Endothelial cell of umbilical vein (primary cell): Measurements from ENCODE around the gene MS4A12. TPM values are rescaled to one million over a fixed set of nuclear protein-coding genes. Genes with fewer than 3 reads are reported as not detected.

Experiments used
- BruUV-seq: library from RNA; stranded (reverse); fragments of 400-500 nt; replicated peaks from 2 replicates; lab custom pipeline; 2021; lab: Mats Ljungman, UMichigan
- CTCF ChIA-PET: fragments of 300-600, 350-600 bp; sonication (Branson Sonifier 250); formaldehyde crosslinking; loops from one replicate; lab custom pipeline; 2021; ENCODE audit warnings: antibody characterized with exemption, inconsistent platforms; lab: Charles Lee
- POLR2A ChIA-PET: fragments of 300-600, 350-600 bp; sonication (Branson Sonifier 250); formaldehyde crosslinking; loops from one replicate; lab custom pipeline; 2021; ENCODE audit warnings: antibody characterized with exemption, inconsistent platforms; lab: Charles Lee
- DNase-seq: peaks from one replicate; pipeline ENCODE4 v3.0.0-alpha.2; 2011; ENCODE audit warnings: low read depth, low spot score
- FAIRE-seq: peaks from 2 replicates; lab custom pipeline; 2011; peaks lifted over from hg19 to GRCh38; lab: Jason Lieb, UNC
- H2AFZ ChIP-seq: 2 replicates; pipeline ENCODE4 v1.6.0; 2012; ENCODE audit warnings: low read depth, low read length, control low read depth, inconsistent platforms
- H3K27ac ChIP-seq: 2 replicates; pipeline ENCODE4 v1.5.1; 2011; ENCODE audit warnings: low read depth, mild to moderate bottlenecking, control low read depth, low read length, moderate library complexity; ENCODE audit not compliant: insufficient read depth
- H3K27me3 ChIP-seq, 2 experiments: 2 replicates each; pipeline versions ENCODE4 v1.6.0 to v1.6.1; 2011; ENCODE audit warnings: low read length in 2 of 2, mixed read lengths in 1 of 2; ENCODE audit not compliant: control insufficient read depth in 2 of 2, insufficient read depth in 2 of 2
- H3K36me3 ChIP-seq, 2 experiments: 2 replicates in 1 of 2; 3 replicates in 1 of 2; pipeline ENCODE4 v1.5.1; 2011; ENCODE audit warnings: low read length in 2 of 2, mild to moderate bottlenecking in 1 of 2, moderate library complexity in 1 of 2; ENCODE audit not compliant: control insufficient read depth in 2 of 2, insufficient read depth in 2 of 2; ENCODE audit errors: extremely low read depth in 1 of 2
- H3K4me1 ChIP-seq: 3 replicates; pipeline ENCODE4 v1.5.1; 2011; ENCODE audit warnings: mild to moderate bottlenecking, low read length; ENCODE audit not compliant: control insufficient read depth, insufficient read depth; ENCODE audit errors: extremely low read depth
- H3K4me2 ChIP-seq: 2 replicates; pipeline ENCODE4 v1.6.1; 2011; ENCODE audit warnings: low read length, control low read depth, mixed read lengths; ENCODE audit not compliant: insufficient read depth
- H3K4me3 ChIP-seq, 3 experiments: fragments of 200-600 bp in 1 of 3; sonication (generic), shearing (Covaris generic) in 1 of 3; replicated peaks in 1 of 3; 2 replicates each; pipeline ENCODE4 v1.5.1; 2011 to 2016; ENCODE audit warnings: control low read depth in 3 of 3, low read length in 3 of 3, mild to moderate bottlenecking in 2 of 3, inconsistent platforms in 1 of 3, low read depth in 1 of 3, moderate library complexity in 1 of 3; ENCODE audit not compliant: insufficient read depth in 1 of 3
- H3K79me2 ChIP-seq: 2 replicates; pipeline ENCODE4 v1.6.0; 2012; ENCODE audit warnings: low read length, inconsistent platforms; ENCODE audit not compliant: control insufficient read depth, insufficient read depth
- H3K9ac ChIP-seq: replicated peaks from 2 replicates; pipeline ENCODE3; 2011; ENCODE audit warnings: low read length, control low read depth; ENCODE audit not compliant: insufficient read depth; ENCODE audit errors: extremely low read depth
- H3K9me1 ChIP-seq: replicated peaks from 3 replicates; pipeline ENCODE4 v1.6.0; 2011; ENCODE audit warnings: mild to moderate bottlenecking, low read length; ENCODE audit not compliant: control insufficient read depth, insufficient read depth; ENCODE audit errors: extremely low read depth
- H3K9me3 ChIP-seq: replicated peaks from 2 replicates; pipeline ENCODE4 v1.5.1; 2012; ENCODE audit warnings: low read length, inconsistent platforms; ENCODE audit not compliant: control insufficient read depth, insufficient read depth
- H4K20me1 ChIP-seq: replicated peaks from 2 replicates; pipeline ENCODE3; 2011; ENCODE audit warnings: mild to moderate bottlenecking, low read length; ENCODE audit not compliant: control insufficient read depth, insufficient read depth; ENCODE audit errors: extremely low read depth
- EZH2 ChIP-seq: IDR thresholded peaks from 2 replicates; pipeline ENCODE4 v1.6.1; 2012; ENCODE audit warnings: borderline replicate concordance, low read depth, mild to moderate bottlenecking, moderate library complexity, low read length, inconsistent platforms; ENCODE audit not compliant: severe bottlenecking
- FOS ChIP-seq: IDR thresholded peaks from 2 replicates; pipeline ENCODE4 v1.6.1; 2011; ENCODE audit warnings: mild to moderate bottlenecking, low read length, moderate library complexity, borderline replicate concordance; ENCODE audit not compliant: insufficient read depth
- GATA2 ChIP-seq: IDR thresholded peaks from 2 replicates; pipeline ENCODE4 v1.7.0; 2011; ENCODE audit warnings: low read depth, mild to moderate bottlenecking, moderate library complexity, mixed read lengths, low read length; ENCODE audit not compliant: insufficient read length, insufficient read depth
- JUN ChIP-seq: IDR thresholded peaks from 2 replicates; pipeline ENCODE4 v1.6.1; 2011; ENCODE audit warnings: borderline replicate concordance, low read depth; ENCODE audit not compliant: insufficient read length, insufficient read depth
- MYC ChIP-seq: IDR thresholded peaks from one replicate; pipeline ENCODE4 v1.6.1; 2011; ENCODE audit warnings: mild to moderate bottlenecking, low read depth, low read length
- POLR2A ChIP-seq: IDR thresholded peaks from 2 replicates; pipeline ENCODE4 v1.6.1; 2012; ENCODE audit warnings: low read depth, mild to moderate bottlenecking, control low read depth, low read length
- POLR2AphosphoS5 ChIP-seq: IDR thresholded peaks from 2 replicates; pipeline ENCODE4 v1.6.1; 2012; ENCODE audit warnings: low read depth, mild to moderate bottlenecking, control low read depth, low read length, moderate library complexity; ENCODE audit not compliant: insufficient read depth
- dilution Hi-C: fragments of 300-500 bp; cut with MboI; formaldehyde crosslinking; loops from one replicate; pipeline ENCODE4 v1.15.0; 2019; ENCODE audit warnings: low sequenced_read_pairs; ENCODE audit not compliant: extremely low pct_ligation_motif_present
- intact Hi-C: fragments of 100-400 bp; cut with micrococcal nuclease; formaldehyde crosslinking; loops from one replicate; pipeline ENCODE4 v1.10.0; 2022
- polyA plus RNA-seq, 4 experiments: library from polyadenylated mRNA; depleted of rRNA in 3 of 4; stranded (reverse) in 3 of 4; unstranded in 1 of 4; fragments of >200 nt; gene quantifications; 2 replicates each; pipeline versions ENCODE4 v1.2.1 to v1.2.3, GENCODE V29; 2011 to 2012; ENCODE audit warnings: missing spikeins in 1 of 4
- total RNA-seq: library from RNA; stranded (reverse); gene quantifications from 2 replicates; pipeline ENCODE4 v1.2.3, GENCODE V29; 2021
- TF ChIP-seq, protein P1 (sequence below), 2 donors: IDR thresholded peaks; 1 replicate in 1 of 2; 2 replicates in 1 of 2; pipeline ENCODE4 v1.5.1; 2011; ENCODE audit warnings: low read length in 2 of 2, mild to moderate bottlenecking in 2 of 2, moderate library complexity in 2 of 2, control low read depth in 1 of 2, inconsistent platforms in 1 of 2, low read depth in 1 of 2; ENCODE audit not compliant: insufficient read depth in 1 of 2; ENCODE audit errors: extremely low read depth in 1 of 2
- TF ChIP-seq, protein P2 (sequence below): IDR thresholded peaks from 2 replicates; pipeline ENCODE4 v1.6.1; 2011; ENCODE audit not compliant: insufficient read depth, insufficient read length

Gene MS4A12
- total and polyA plus RNA-seq, 2 donors (not counting 3 experiments of a cell fraction or from before 2014, with no cell fraction given), result not detected

DNA sequence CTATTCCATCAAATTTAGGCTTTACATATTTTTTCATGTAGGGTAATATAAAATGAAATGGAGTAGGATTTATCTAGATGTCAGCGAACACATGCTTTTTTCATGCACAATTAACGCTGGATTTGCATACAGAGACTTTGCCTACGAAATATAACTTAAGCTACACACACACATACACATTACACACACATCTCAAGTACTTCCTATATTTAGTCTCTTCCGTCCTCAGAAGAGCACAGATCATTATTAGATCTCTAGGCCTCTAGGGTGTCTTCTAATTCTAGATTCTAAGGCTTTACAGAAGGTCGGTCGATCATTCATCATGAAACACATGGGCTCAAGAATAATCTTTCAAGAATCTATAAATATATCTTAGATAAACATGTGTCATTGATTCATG lies 18.8 kb downstream of the MS4A12 start:
- Histone ChIP-seq H2AFZ (no peak overlapping the region), H3K79me2 (no peaks in the 10 kb centered on the region), H3K9me1 (no peaks in the 10 kb centered on the region), H3K36me3 (no peaks in the 10 kb centered on the region), H3K4me3 (no peak overlapping the region), H3K9ac (no peak overlapping the region), H3K4me2 (no peak overlapping the region), H3K4me1 (no peaks in the 10 kb centered on the region), H4K20me1 (no peaks in the 10 kb centered on the region), H3K9me3 (no peaks in the 10 kb centered on the region), H3K27ac (no peak overlapping the region), H3K27me3 (no peaks in the 10 kb centered on the region)
- dilution Hi-C loops, result no loop called here
- FAIRE-seq (no peak), DNase-seq (no peak)
- POLR2A ChIA-PET, result no interaction called here
- intact Hi-C loops, result no loop called here
- CTCF ChIA-PET, result no interaction called here
- TF ChIP-seq, protein P1, sequence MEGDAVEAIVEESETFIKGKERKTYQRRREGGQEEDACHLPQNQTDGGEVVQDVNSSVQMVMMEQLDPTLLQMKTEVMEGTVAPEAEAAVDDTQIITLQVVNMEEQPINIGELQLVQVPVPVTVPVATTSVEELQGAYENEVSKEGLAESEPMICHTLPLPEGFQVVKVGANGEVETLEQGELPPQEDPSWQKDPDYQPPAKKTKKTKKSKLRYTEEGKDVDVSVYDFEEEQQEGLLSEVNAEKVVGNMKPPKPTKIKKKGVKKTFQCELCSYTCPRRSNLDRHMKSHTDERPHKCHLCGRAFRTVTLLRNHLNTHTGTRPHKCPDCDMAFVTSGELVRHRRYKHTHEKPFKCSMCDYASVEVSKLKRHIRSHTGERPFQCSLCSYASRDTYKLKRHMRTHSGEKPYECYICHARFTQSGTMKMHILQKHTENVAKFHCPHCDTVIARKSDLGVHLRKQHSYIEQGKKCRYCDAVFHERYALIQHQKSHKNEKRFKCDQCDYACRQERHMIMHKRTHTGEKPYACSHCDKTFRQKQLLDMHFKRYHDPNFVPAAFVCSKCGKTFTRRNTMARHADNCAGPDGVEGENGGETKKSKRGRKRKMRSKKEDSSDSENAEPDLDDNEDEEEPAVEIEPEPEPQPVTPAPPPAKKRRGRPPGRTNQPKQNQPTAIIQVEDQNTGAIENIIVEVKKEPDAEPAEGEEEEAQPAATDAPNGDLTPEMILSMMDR (IDR thresholded peaks at IDR 0.05; ENCODE audit: extremely low read depth in 1 of 2, insufficient read depth in 1 of 2, low read depth in 1 of 2, low read length in 2 of 2), result no peak
- TF ChIP-seq MYC (no peak), EZH2 (no peak)
- no TSS peak for BruUV-seq

DNA sequence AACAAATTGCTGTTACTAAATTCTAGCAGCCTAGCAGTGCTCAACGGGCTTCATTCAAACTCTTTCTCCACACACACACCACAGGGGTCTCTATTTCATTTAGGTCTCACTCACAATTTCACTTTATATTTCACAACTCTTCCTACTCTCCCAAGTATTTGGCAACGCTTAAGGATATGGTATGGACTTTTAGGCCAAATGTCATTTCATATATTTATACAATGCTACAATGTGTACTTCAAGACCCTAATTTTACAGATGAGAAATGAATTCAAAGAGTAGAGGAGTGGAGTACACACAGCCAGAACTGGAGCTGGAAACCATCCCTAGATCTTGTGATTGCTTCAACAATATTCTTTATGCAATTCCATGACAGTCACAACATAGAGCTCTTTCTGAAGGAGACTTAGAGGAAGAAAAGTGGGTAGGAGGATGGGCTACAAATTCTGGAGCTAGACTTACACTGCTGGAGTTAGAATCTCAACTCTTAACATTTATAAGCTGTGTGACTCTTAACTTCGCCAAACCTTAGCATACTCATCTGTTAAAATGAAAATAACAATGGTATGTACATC lies 20.2 kb downstream of the MS4A12 start:
- H2AFZ ChIP-seq, result no peak overlapping the region
- H3K36me3 ChIP-seq, result no peaks in the 10 kb centered on the region
- H3K79me2 ChIP-seq, result no peaks in the 10 kb centered on the region
- H3K4me1 ChIP-seq, result no peaks in the 10 kb centered on the region
- BruUV-seq, result no TSS peak
- no peak for FAIRE-seq
- H3K27ac ChIP-seq, result no peak overlapping the region
- H3K9me1 ChIP-seq, result no peaks in the 10 kb centered on the region
- no peaks in the 10 kb centered on the region for H3K9me3 ChIP-seq
- no peak for DNase-seq
- POLR2A ChIA-PET, result no interaction called here
- TF ChIP-seq, protein P1 (IDR thresholded peaks at IDR 0.05; ENCODE audit: extremely low read depth in 1 of 2, insufficient read depth in 1 of 2, low read depth in 1 of 2, low read length in 2 of 2), result no peak
- TF ChIP-seq POLR2AphosphoS5, result no peak
- no peak for TF ChIP-seq MYC
- TF ChIP-seq EZH2, result no peak
- TF ChIP-seq FOS, result no peak
- no peak for TF ChIP-seq GATA2
- TF ChIP-seq POLR2A, result no peak
- TF ChIP-seq, protein P2, sequence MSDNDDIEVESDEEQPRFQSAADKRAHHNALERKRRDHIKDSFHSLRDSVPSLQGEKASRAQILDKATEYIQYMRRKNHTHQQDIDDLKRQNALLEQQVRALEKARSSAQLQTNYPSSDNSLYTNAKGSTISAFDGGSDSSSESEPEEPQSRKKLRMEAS, result no peak
- TF ChIP-seq JUN, result no peak
- CTCF ChIA-PET, result no interaction called here
- no peak overlapping the region for H3K4me3 ChIP-seq
- H3K4me2 ChIP-seq, result no peak overlapping the region
- no peak overlapping the region for H3K9ac ChIP-seq
- no peaks in the 10 kb centered on the region for H3K27me3 ChIP-seq
- intact Hi-C loops (no loop called here), dilution Hi-C loops (no loop called here)
- no peaks in the 10 kb centered on the region for H4K20me1 ChIP-seq
